ENCODE results near the gene EIF4G2. TPM values are rescaled to one million over a fixed set of nuclear protein-coding genes. Genes with fewer than 3 reads are reported as not detected.

Gene EIF4G2
- total RNA-seq, 1 experiment from 2014 or later: 1,198 TPM

DNA sequence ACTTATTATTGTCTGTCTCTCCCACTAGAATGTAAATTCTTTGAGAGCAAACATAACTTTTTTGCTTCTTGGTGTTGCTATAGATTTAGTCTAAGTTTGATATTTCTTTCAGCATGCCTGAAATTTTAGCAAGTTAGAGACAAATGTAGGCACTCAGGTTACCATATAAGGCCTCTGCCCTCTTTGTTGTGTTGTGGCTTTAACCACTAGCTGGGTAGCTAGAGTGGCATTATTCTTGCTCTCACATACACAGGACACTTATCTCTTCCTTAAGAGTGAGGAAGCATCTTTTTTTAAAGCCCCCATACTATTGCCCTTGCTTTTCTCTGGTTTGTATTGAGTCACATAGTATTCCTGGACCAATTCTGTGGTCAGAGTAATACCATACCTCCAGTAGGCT lies 37.9 kb upstream of the EIF4G2 start:
- H3K27ac ChIP-seq (ENCODE audit: low read depth, low read length, poor library complexity, severe bottlenecking): no peak overlapping the region
- intact Hi-C loops (cut with micrococcal nuclease; ENCODE audit: unreplicated experiment): no loop called here
- CTCF ChIA-PET: no interaction called here

DNA sequence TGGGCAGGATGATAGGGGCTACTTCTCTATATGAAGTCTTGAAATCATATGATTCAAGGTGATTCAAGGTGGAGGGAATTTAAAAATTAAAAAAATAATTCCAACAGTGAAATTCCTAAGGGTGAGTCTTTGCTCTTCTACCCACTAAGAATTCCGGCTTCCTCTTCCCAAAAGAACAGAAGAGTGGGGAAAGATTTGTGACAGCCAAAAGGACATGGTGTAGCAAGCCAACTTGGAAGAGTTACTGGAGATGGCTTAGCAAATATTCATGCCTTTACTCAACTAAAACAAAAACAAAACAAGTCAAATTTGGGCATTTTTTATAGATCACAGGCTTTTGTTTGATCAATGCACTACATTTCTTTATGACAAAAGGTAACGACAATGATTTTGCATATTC lies 36.9 kb upstream of the EIF4G2 start:
- Histone ChIP-seq H3K27ac (ENCODE audit: low read depth, low read length, poor library complexity, severe bottlenecking) (no peak overlapping the region), H3K36me3 (ENCODE audit: insufficient read depth, low read length, poor library complexity, severe bottlenecking) (no peaks in the 10 kb centered on the region), H3K27me3 (replicated peaks; ENCODE audit: insufficient read depth, low read depth, low read length, poor library complexity) (no peaks in the 10 kb centered on the region), H3K4me1 (ENCODE audit: insufficient read depth, low read length, poor library complexity, severe bottlenecking) (no peaks in the 10 kb centered on the region), H3K9me3 (ENCODE audit: low read depth, low read length, poor library complexity, severe bottlenecking) (no peaks in the 10 kb centered on the region), H3K4me3 (ENCODE audit: low read depth, low read length, poor library complexity, severe bottlenecking) (no peak overlapping the region)
- TF ChIP-seq, protein P1, sequence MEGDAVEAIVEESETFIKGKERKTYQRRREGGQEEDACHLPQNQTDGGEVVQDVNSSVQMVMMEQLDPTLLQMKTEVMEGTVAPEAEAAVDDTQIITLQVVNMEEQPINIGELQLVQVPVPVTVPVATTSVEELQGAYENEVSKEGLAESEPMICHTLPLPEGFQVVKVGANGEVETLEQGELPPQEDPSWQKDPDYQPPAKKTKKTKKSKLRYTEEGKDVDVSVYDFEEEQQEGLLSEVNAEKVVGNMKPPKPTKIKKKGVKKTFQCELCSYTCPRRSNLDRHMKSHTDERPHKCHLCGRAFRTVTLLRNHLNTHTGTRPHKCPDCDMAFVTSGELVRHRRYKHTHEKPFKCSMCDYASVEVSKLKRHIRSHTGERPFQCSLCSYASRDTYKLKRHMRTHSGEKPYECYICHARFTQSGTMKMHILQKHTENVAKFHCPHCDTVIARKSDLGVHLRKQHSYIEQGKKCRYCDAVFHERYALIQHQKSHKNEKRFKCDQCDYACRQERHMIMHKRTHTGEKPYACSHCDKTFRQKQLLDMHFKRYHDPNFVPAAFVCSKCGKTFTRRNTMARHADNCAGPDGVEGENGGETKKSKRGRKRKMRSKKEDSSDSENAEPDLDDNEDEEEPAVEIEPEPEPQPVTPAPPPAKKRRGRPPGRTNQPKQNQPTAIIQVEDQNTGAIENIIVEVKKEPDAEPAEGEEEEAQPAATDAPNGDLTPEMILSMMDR (conservative IDR thresholded peaks at IDR 0.05; ENCODE audit: low read depth, low read length): no peak
- no peak for TF ChIP-seq EZH2 (IDR thresholded peaks at IDR 0.05; ENCODE audit: borderline replicate concordance, low read depth, low read length, poor library complexity, severe bottlenecking)
- ChIA-PET POLR2A (ENCODE audit: low non-redundant PET) (no interaction called here), CTCF (no interaction called here)
- BruUV-seq (replicated peaks): no TSS peak
- DNase-seq (ENCODE audit: low spot score): no peak
- intact Hi-C loops (cut with micrococcal nuclease; ENCODE audit: unreplicated experiment): no loop called here

More for the DNA sequence above, 37.9 kb upstream of the EIF4G2 start:
- POLR2A ChIA-PET (ENCODE audit: low non-redundant PET): interaction anchor here (0.5 kb wide), 1 partner anchor 1090 kb away, joined by 3 read pairs; no protein-coding TSS in a partner anchor
- no peaks in the 10 kb centered on the region for H3K27me3 ChIP-seq (replicated peaks; ENCODE audit: insufficient read depth, low read depth, low read length, poor library complexity)
- H3K36me3 ChIP-seq (ENCODE audit: insufficient read depth, low read length, poor library complexity, severe bottlenecking): no peaks in the 10 kb centered on the region
- no peak for DNase-seq (ENCODE audit: low spot score)
- no peak overlapping the region for H3K4me3 ChIP-seq (ENCODE audit: low read depth, low read length, poor library complexity, severe bottlenecking)
- TF ChIP-seq EZH2 (IDR thresholded peaks at IDR 0.05; ENCODE audit: borderline replicate concordance, low read depth, low read length, poor library complexity, severe bottlenecking): no peak
- TF ChIP-seq, protein P1 (conservative IDR thresholded peaks at IDR 0.05; ENCODE audit: low read depth, low read length): no peak
- no peaks in the 10 kb centered on the region for H3K9me3 ChIP-seq (ENCODE audit: low read depth, low read length, poor library complexity, severe bottlenecking)
- no TSS peak for BruUV-seq (replicated peaks)
- no peaks in the 10 kb centered on the region for H3K4me1 ChIP-seq (ENCODE audit: insufficient read depth, low read length, poor library complexity, severe bottlenecking)

DNA sequence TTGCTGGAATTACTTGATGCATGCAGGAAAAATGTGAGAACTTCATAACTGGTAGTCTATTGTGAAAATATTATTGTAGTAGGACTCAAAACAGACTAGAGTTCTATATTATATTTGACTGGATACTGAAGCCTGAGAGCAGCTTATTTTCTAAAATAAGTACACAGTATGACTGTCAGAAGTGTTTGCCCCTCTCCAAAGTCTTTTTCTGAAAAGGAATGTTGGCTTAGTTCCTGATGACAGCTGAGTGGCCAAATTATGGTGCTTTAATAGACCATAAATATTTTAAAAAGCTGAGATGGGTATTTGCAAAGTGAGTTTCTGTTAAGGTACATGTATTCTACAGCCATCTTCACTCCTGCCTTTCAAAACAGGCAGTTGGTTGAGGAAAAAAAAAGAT lies 36.1 kb upstream of the EIF4G2 start:
- TF ChIP-seq, protein P1 (conservative IDR thresholded peaks at IDR 0.05; ENCODE audit: low read depth, low read length): no peak
- no peak for TF ChIP-seq EZH2 (IDR thresholded peaks at IDR 0.05; ENCODE audit: borderline replicate concordance, low read depth, low read length, poor library complexity, severe bottlenecking)
- CTCF ChIA-PET: no interaction called here
- H3K27me3 ChIP-seq (replicated peaks; ENCODE audit: insufficient read depth, low read depth, low read length, poor library complexity): no peaks in the 10 kb centered on the region
- no peak overlapping the region for H3K27ac ChIP-seq (ENCODE audit: low read depth, low read length, poor library complexity, severe bottlenecking)
- H3K4me3 ChIP-seq (ENCODE audit: low read depth, low read length, poor library complexity, severe bottlenecking): no peak overlapping the region
- H3K4me1 ChIP-seq (ENCODE audit: insufficient read depth, low read length, poor library complexity, severe bottlenecking): no peaks in the 10 kb centered on the region
- no peak for DNase-seq (ENCODE audit: low spot score)
- BruUV-seq (replicated peaks): no TSS peak
- POLR2A ChIA-PET (ENCODE audit: low non-redundant PET): no interaction called here
- no peaks in the 10 kb centered on the region for H3K9me3 ChIP-seq (ENCODE audit: low read depth, low read length, poor library complexity, severe bottlenecking)
- H3K36me3 ChIP-seq (ENCODE audit: insufficient read depth, low read length, poor library complexity, severe bottlenecking): no peaks in the 10 kb centered on the region
- intact Hi-C loops (cut with micrococcal nuclease; ENCODE audit: unreplicated experiment): no loop called here
